Measurements from ENCODE around the gene IL19. TPM values are rescaled to one million over a fixed set of nuclear protein-coding genes. Genes with fewer than 3 reads are reported as not detected.

The IL19 gene
- total and polyA plus RNA-seq, 3 experiments from 2014 or later, result not detected

DNA sequence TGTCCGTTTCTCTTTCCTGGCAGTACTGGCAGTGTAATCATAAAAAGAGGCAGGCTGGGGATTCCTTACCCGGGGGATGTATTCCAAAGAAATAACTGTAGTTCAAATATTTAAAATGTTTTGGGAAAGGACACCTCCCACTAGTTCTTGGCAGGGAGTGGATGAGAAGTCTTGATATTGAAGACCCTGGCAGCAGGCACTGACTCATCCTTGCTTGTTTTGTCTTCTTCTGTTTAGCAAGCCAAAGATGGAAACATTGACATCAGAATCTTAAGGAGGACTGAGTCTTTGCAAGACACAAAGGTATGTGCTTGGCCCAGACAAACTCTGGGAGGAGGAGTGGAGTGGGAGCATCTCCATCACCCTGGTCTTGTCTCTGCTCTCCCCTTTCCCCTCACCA is 95.5 kb downstream of the IL19 start:
- Histone ChIP-seq H3K27ac (ENCODE audit: low read depth, low read length) (no peak overlapping the region), H3K36me3 (ENCODE audit: insufficient read depth, low read length) (no peaks in the 10 kb centered on the region), H3K27me3 (ENCODE audit: insufficient read depth, low read length, poor library complexity, severe bottlenecking) (no peaks in the 10 kb centered on the region), H3K9me3 (ENCODE audit: low read length) (no peaks in the 10 kb centered on the region), H3K4me1 (ENCODE audit: insufficient read depth, low read length) (no peaks in the 10 kb centered on the region), H3K4me3 (ENCODE audit: low read length) (no peak overlapping the region)
- Mint-ChIP-seq H3K27ac (no peak overlapping the region), H3K4me3 (no peak overlapping the region), H3K9me3 (no peaks in the 10 kb centered on the region), H3K27me3 (peaks cover 14 to 19% of the 10 kb centered on the region in 2 donors), H3K4me1 (peaks cover 0 to 5% (median 2%) of the 10 kb centered on the region in 3 donors), H3K36me3 (peaks cover 0 to 8% (median 3%) of the 10 kb centered on the region in 3 donors)
- no peak for DNase-seq
- ChIA-PET CTCF (interaction anchor here (1.1 to 3.6 kb wide), 6 partner anchors 8 to 116 kb away, joined by 3 to 18 read pairs (median 8); no protein-coding TSS in a partner anchor), POLR2A (no interaction called here)

GRCh38 chr1:206867239-206867638 is 96.7 kb downstream of the IL19 start:
- Mint-ChIP-seq H3K27me3 (peaks cover 8 to 15% of the 10 kb centered on the region in 2 donors), H3K4me1 (peaks cover 0 to 5% (median 2%) of the 10 kb centered on the region in 3 donors), H3K27ac (no peak overlapping the region), H3K36me3 (peaks cover 0 to 18% (median 3%) of the 10 kb centered on the region in 3 donors), H3K4me3 (no peak overlapping the region), H3K9me3 (peaks cover 0 to 7% (median 3%) of the 10 kb centered on the region in 5 donors)
- Histone ChIP-seq H3K27me3 (ENCODE audit: insufficient read depth, low read length, poor library complexity, severe bottlenecking) (no peaks in the 10 kb centered on the region), H3K4me3 (ENCODE audit: low read length) (no peak overlapping the region), H3K4me1 (ENCODE audit: insufficient read depth, low read length) (no peaks in the 10 kb centered on the region), H3K9me3 (ENCODE audit: low read length) (no peaks in the 10 kb centered on the region), H3K27ac (ENCODE audit: low read depth, low read length) (no peak overlapping the region), H3K36me3 (ENCODE audit: insufficient read depth, low read length) (no peaks in the 10 kb centered on the region)
- DNase-seq, result no peak
- ChIA-PET CTCF (interaction anchor here (0.8 to 1.5 kb wide), 3 partner anchors 38 to 66 kb away, joined by 3 to 7 read pairs (median 4); no protein-coding TSS in a partner anchor), POLR2A (no interaction called here)

DNA sequence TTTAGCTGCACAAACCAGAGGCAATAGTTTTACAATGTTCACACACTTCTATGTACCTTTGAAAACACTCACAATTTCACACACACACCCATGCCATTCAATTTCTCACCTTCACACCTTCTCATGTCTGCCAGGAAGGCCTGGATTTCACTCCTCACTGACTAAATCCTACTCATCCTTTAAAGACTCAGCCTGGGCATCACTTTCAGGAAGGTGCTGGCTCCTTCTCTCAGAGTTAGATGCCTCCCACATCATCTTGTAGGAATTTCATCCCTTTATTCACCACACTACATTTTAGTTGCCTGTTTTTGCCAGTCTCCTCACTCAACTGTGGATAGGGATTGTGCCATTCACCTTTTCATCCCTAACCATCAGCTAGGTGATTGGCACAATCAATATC is 97.1 kb downstream of the IL19 start:
- Histone ChIP-seq H3K27me3 (ENCODE audit: insufficient read depth, low read length, poor library complexity, severe bottlenecking) (no peaks in the 10 kb centered on the region), H3K9me3 (ENCODE audit: low read length) (no peaks in the 10 kb centered on the region), H3K4me3 (ENCODE audit: low read length) (no peak overlapping the region), H3K27ac (ENCODE audit: low read depth, low read length) (no peak overlapping the region), H3K36me3 (ENCODE audit: insufficient read depth, low read length) (no peaks in the 10 kb centered on the region), H3K4me1 (ENCODE audit: insufficient read depth, low read length) (no peaks in the 10 kb centered on the region)
- H3K9me3 Mint-ChIP-seq, result peaks cover 0 to 8% (median 5%) of the 10 kb centered on the region in 5 donors
- peaks cover 0 to 5% (median 2%) of the 10 kb centered on the region in 3 donors for H3K4me1 Mint-ChIP-seq
- ChIA-PET CTCF (interaction anchor here (1.0 to 1.5 kb wide), 2 partner anchors 44 to 66 kb away, joined by 4 to 7 read pairs; no protein-coding TSS in a partner anchor), POLR2A (no interaction called here)
- H3K27me3 Mint-ChIP-seq, result peaks cover 8 to 15% of the 10 kb centered on the region in 2 donors
- peaks cover 0 to 21% (median 4%) of the 10 kb centered on the region in 3 donors for H3K36me3 Mint-ChIP-seq
- no peak overlapping the region for H3K4me3 Mint-ChIP-seq
- no peak overlapping the region for H3K27ac Mint-ChIP-seq
- DNase-seq, result no peak

DNA sequence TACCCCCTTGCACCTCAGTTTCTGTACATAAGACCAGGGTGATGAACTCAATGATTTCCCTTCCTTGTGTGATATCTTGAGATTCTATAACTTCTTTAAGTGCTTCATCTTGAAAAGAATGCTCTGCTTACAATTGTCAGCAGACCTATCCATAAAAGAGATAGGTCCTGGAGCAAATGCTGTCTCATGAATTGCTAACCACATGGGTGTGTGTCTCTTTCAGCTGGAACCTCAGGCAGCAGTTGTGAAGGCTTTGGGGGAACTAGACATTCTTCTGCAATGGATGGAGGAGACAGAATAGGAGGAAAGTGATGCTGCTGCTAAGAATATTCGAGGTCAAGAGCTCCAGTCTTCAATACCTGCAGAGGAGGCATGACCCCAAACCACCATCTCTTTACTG is 97.7 kb downstream of the IL19 start:
- ChIA-PET POLR2A (no interaction called here), CTCF (interaction anchor here (1.5 kb wide), 1 partner anchor 65 kb away, joined by 7 read pairs; no protein-coding TSS in a partner anchor)
- H3K27me3 ChIP-seq (ENCODE audit: insufficient read depth, low read length, poor library complexity, severe bottlenecking), result no peaks in the 10 kb centered on the region
- no peaks in the 10 kb centered on the region for H3K36me3 ChIP-seq (ENCODE audit: insufficient read depth, low read length)
- no peaks in the 10 kb centered on the region for H3K9me3 ChIP-seq (ENCODE audit: low read length)
- Mint-ChIP-seq H3K36me3 (peaks cover 0 to 26% (median 4%) of the 10 kb centered on the region in 3 donors), H3K27me3 (peaks cover 4 to 15% of the 10 kb centered on the region in 2 donors), H3K27ac (no peak overlapping the region), H3K4me1 (peaks cover 0 to 5% (median 2%) of the 10 kb centered on the region in 3 donors), H3K9me3 (peaks cover 0 to 8% (median 5%) of the 10 kb centered on the region in 5 donors), H3K4me3 (no peak overlapping the region)
- DNase-seq, result no peak
- H3K4me1 ChIP-seq (ENCODE audit: insufficient read depth, low read length), result no peaks in the 10 kb centered on the region
- H3K27ac ChIP-seq (ENCODE audit: low read depth, low read length), result no peak overlapping the region
- no peak overlapping the region for H3K4me3 ChIP-seq (ENCODE audit: low read length)

- DNase-seq, result no peak
- Mint-ChIP-seq H3K4me1 (no peaks in the 10 kb centered on the region), H3K27ac (no peak overlapping the region), H3K27me3 (peaks cover 0 to 16% of the 10 kb centered on the region in 2 donors), H3K36me3 (peaks cover 3 to 53% (median 6%) of the 10 kb centered on the region in 3 donors), H3K4me3 (no peak overlapping the region), H3K9me3 (peaks cover 14 to 22% (median 17%) of the 10 kb centered on the region in 5 donors)
- H3K27ac ChIP-seq (ENCODE audit: low read depth, low read length), result no peak overlapping the region
- POLR2A ChIA-PET, result no interaction called here
- H3K9me3 ChIP-seq (ENCODE audit: low read length), result no peaks in the 10 kb centered on the region
- no peak overlapping the region for H3K4me3 ChIP-seq (ENCODE audit: low read length)
- no peaks in the 10 kb centered on the region for H3K4me1 ChIP-seq (ENCODE audit: insufficient read depth, low read length)
- no peaks in the 10 kb centered on the region for H3K27me3 ChIP-seq (ENCODE audit: insufficient read depth, low read length, poor library complexity, severe bottlenecking)
- no peaks in the 10 kb centered on the region for H3K36me3 ChIP-seq (ENCODE audit: insufficient read depth, low read length)
- CTCF ChIA-PET, result interaction anchor here (0.8 to 1.2 kb wide), 2 partner anchors 23 to 138 kb away, joined by 3 to 4 read pairs; no protein-coding TSS in a partner anchor
Observed at GRCh38 chr1:206872139-206872538, 101.6 kb downstream of the IL19 start.

GRCh38 chr1:206873603-206874188 is 103.1 kb downstream of the IL19 start:
- H3K27me3 Mint-ChIP-seq, result peaks cover 0 to 16% of the 10 kb centered on the region in 2 donors
- Histone ChIP-seq H3K9me3 (ENCODE audit: low read length) (peaks cover 7% of the 10 kb centered on the region), H3K27me3 (ENCODE audit: insufficient read depth, low read length, poor library complexity, severe bottlenecking) (no peaks in the 10 kb centered on the region), H3K27ac (ENCODE audit: low read depth, low read length) (no peak overlapping the region), H3K36me3 (ENCODE audit: insufficient read depth, low read length) (no peaks in the 10 kb centered on the region), H3K4me3 (ENCODE audit: low read length) (no peak overlapping the region), H3K4me1 (ENCODE audit: insufficient read depth, low read length) (no peaks in the 10 kb centered on the region)
- no peak overlapping the region for H3K27ac Mint-ChIP-seq
- H3K9me3 Mint-ChIP-seq, result peaks cover 23 to 36% (median 29%) of the 10 kb centered on the region in 5 donors
- H3K4me1 Mint-ChIP-seq, result no peaks in the 10 kb centered on the region
- no peak overlapping the region for H3K4me3 Mint-ChIP-seq
- H3K36me3 Mint-ChIP-seq, result peaks cover 3 to 65% (median 6%) of the 10 kb centered on the region in 3 donors
- CTCF ChIA-PET, result interaction anchor here (1.3 kb wide), 1 partner anchor 9 kb away, joined by 7 read pairs; the partner anchor contains the start of gene IL20
- DNase-seq, result no peak
- POLR2A ChIA-PET, result no interaction called here

GRCh38 chr1:206875752-206876377 is 105.3 kb downstream of the IL19 start:
- CTCF ChIA-PET, result no interaction called here

GRCh38 chr1:206878456-206878855 is 107.9 kb downstream of the IL19 start:
- CTCF ChIA-PET, result no interaction called here
- Histone ChIP-seq H3K9me3 (ENCODE audit: low read length) (peaks cover 7% of the 10 kb centered on the region), H3K4me1 (ENCODE audit: insufficient read depth, low read length) (no peaks in the 10 kb centered on the region), H3K27ac (ENCODE audit: low read depth, low read length) (no peak overlapping the region), H3K36me3 (ENCODE audit: insufficient read depth, low read length) (no peaks in the 10 kb centered on the region), H3K4me3 (ENCODE audit: low read length) (no peak overlapping the region), H3K27me3 (ENCODE audit: insufficient read depth, low read length, poor library complexity, severe bottlenecking) (no peaks in the 10 kb centered on the region)
- H3K36me3 Mint-ChIP-seq, result peaks cover 4 to 44% (median 4%) of the 10 kb centered on the region in 3 donors
- POLR2A ChIA-PET, result no interaction called here
- H3K4me3 Mint-ChIP-seq, result no peak overlapping the region
- H3K27me3 Mint-ChIP-seq, result peaks cover 0 to 10% of the 10 kb centered on the region in 2 donors
- H3K9me3 Mint-ChIP-seq, result peaks cover 27 to 38% (median 36%) of the 10 kb centered on the region in 5 donors
- no peak for DNase-seq
- H3K4me1 Mint-ChIP-seq, result no peaks in the 10 kb centered on the region
- no peak overlapping the region for H3K27ac Mint-ChIP-seq

More at GRCh38 chr1:206875752-206876377, 105.3 kb downstream of the IL19 start:
- H3K27ac Mint-ChIP-seq, result no peak overlapping the region
- H3K4me1 Mint-ChIP-seq, result no peaks in the 10 kb centered on the region
- no peaks in the 10 kb centered on the region for H3K36me3 ChIP-seq (ENCODE audit: insufficient read depth, low read length)
- H3K27me3 ChIP-seq (ENCODE audit: insufficient read depth, low read length, poor library complexity, severe bottlenecking), result no peaks in the 10 kb centered on the region
- no peaks in the 10 kb centered on the region for H3K4me1 ChIP-seq (ENCODE audit: insufficient read depth, low read length)
- DNase-seq, result no peak
- no peak overlapping the region for H3K4me3 Mint-ChIP-seq
- POLR2A ChIA-PET, result interaction anchor here (0.5 kb wide), 1 partner anchor 252 kb away, joined by 3 read pairs; no protein-coding TSS in a partner anchor
- peaks cover 28 to 43% (median 38%) of the 10 kb centered on the region in 5 donors for H3K9me3 Mint-ChIP-seq
- H3K27me3 Mint-ChIP-seq, result peaks cover 0 to 10% of the 10 kb centered on the region in 2 donors
- H3K36me3 Mint-ChIP-seq, result peaks cover 4 to 66% (median 6%) of the 10 kb centered on the region in 3 donors
- H3K9me3 ChIP-seq (ENCODE audit: low read length), result peaks cover 7% of the 10 kb centered on the region
- H3K4me3 ChIP-seq (ENCODE audit: low read length), result no peak overlapping the region
- H3K27ac ChIP-seq (ENCODE audit: low read depth, low read length), result no peak overlapping the region

Measured in CD8-positive, alpha-beta memory T cell (primary cell).